Measurements from ENCODE around the gene NUP210.

DNA sequence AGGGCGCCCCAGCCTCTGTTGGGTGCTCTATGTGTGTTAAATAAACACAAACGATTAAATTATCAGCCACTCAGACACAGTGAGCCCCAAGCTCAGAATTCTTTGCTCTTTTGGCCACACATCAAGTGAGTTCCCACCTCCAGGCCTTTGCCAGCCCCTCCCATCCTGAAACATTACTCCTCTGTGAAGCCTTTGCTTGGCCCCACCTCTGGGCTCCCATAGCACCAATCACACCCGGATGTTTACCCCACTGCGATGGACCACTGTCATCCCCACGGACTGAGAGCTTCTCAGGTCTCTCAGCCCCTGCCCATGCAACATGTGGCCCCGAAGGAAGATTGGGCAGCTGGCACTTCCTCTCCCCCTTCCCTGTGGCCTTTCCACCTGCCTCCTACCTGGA lies 85.1 kb downstream of the NUP210 start:
- TF ChIP-seq, protein P1, sequence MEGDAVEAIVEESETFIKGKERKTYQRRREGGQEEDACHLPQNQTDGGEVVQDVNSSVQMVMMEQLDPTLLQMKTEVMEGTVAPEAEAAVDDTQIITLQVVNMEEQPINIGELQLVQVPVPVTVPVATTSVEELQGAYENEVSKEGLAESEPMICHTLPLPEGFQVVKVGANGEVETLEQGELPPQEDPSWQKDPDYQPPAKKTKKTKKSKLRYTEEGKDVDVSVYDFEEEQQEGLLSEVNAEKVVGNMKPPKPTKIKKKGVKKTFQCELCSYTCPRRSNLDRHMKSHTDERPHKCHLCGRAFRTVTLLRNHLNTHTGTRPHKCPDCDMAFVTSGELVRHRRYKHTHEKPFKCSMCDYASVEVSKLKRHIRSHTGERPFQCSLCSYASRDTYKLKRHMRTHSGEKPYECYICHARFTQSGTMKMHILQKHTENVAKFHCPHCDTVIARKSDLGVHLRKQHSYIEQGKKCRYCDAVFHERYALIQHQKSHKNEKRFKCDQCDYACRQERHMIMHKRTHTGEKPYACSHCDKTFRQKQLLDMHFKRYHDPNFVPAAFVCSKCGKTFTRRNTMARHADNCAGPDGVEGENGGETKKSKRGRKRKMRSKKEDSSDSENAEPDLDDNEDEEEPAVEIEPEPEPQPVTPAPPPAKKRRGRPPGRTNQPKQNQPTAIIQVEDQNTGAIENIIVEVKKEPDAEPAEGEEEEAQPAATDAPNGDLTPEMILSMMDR (conservative IDR thresholded peaks at IDR 0.05; ENCODE audit: low read depth, low read length) = no peak
- TF ChIP-seq EZH2 (IDR thresholded peaks at IDR 0.05; ENCODE audit: borderline replicate concordance, low read depth, low read length, poor library complexity, severe bottlenecking) = no peak

Measured in A673 (cell line).